RWPE1 (cell line): ENCODE measurements around the gene ATG4C.

Experiments
- CTCF ChIA-PET: fragments of 350-600 bp; sonication (Branson Sonifier 250); formaldehyde crosslinking; extraction: SDS; loops from one replicate; lab custom pipeline; 2021; lab: Yijun Ruan, JAX
- POLR2A ChIA-PET: fragments of 400-600 bp; formaldehyde crosslinking; extraction: SDS; loops from one replicate; lab custom pipeline; 2020; ENCODE audit warnings: antibody characterized with exemption; ENCODE audit not compliant: low non-redundant PET; lab: Yijun Ruan, JAX
- DNase-seq: peaks from one replicate; pipeline ENCODE4 v3.0.0; 2012; ENCODE audit warnings: low spot score
- H3K27ac ChIP-seq: fragments of 450-650 bp; 2 replicates; pipeline ENCODE4 v1.5.1; 2017
- CTCF ChIP-seq: fragments of 450-650 bp; conservative IDR thresholded peaks from 2 replicates; pipeline ENCODE4 v1.5.1; 2017; ENCODE audit warnings: low read depth, mild to moderate bottlenecking

ATG4C gene

GRCh38 chr1:62897788-62898187 is 113.9 kb downstream of the ATG4C start:
- no peak for TF ChIP-seq CTCF
- POLR2A ChIA-PET = no interaction called here
- no peak for DNase-seq
- CTCF ChIA-PET = no interaction called here
- no peak overlapping the region for H3K27ac ChIP-seq

- ChIA-PET CTCF (no interaction called here), POLR2A (no interaction called here)
- no peak for DNase-seq
- H3K27ac ChIP-seq = no peak overlapping the region
- no peak for TF ChIP-seq CTCF
Measured at GRCh38 chr1:62900566-62900965, 116.6 kb downstream of the ATG4C start.

GRCh38 chr1:62901650-62902049 is 117.7 kb downstream of the ATG4C start:
- DNase-seq = no peak
- POLR2A ChIA-PET = no interaction called here
- no peak overlapping the region for H3K27ac ChIP-seq
- TF ChIP-seq CTCF = no peak
- CTCF ChIA-PET = interaction anchor here (0.6 to 1.0 kb wide), 3 partner anchors 10 to 97 kb away, joined by 3 read pairs; no protein-coding TSS in a partner anchor

GRCh38 chr1:62903522-62903921 is 119.6 kb downstream of the ATG4C start:
- ChIA-PET POLR2A (no interaction called here), CTCF (no interaction called here)
- no peak overlapping the region for H3K27ac ChIP-seq
- no peak for TF ChIP-seq CTCF
- no peak for DNase-seq

- no peak for DNase-seq
- CTCF ChIA-PET = no interaction called here
- POLR2A ChIA-PET = no interaction called here
- no peak for TF ChIP-seq CTCF
- H3K27ac ChIP-seq = no peak overlapping the region
Measured at GRCh38 chr1:62903982-62904855, 120.3 kb downstream of the ATG4C start.

- POLR2A ChIA-PET = no interaction called here
- H3K27ac ChIP-seq = no peak overlapping the region
- no peak for DNase-seq
- no peak for TF ChIP-seq CTCF
- CTCF ChIA-PET = no interaction called here
Measured at GRCh38 chr1:62904856-62905225, 120.9 kb downstream of the ATG4C start.
